ENCODE measurements around the gene IP6K3. TPM values are rescaled to one million over a fixed set of nuclear protein-coding genes. Genes with fewer than 3 reads are reported as not detected.

IP6K3 gene
- total and polyA plus RNA-seq, 3 donors from 2014 or later: 0.15 to 0.16 TPM; not detected in 1

DNA sequence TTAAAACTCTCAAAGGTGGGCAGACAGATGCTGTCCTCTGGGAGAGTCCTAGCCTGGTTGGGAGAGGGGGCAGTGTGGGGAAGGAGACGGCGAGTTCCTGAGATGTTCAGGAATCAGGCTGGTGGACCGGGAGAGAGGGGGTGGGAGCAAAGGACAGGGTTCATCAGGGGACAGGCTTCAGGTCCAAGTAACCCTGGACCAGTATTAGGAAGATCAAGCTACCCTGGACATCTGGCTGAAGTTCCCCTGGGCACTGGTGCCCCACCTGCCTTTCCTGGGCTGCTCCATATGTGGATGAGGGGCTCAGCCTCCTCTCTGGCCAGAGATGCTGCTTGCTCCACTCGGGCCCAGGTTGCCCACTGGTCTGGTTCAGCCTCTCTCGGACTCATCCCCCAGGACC lies 1.1 kb upstream of the IP6K3 start:
- H3K9me3 ChIP-seq: no peaks in the 10 kb centered on the region
- peaks cover 6% of the 10 kb centered on the region for H3K4me1 ChIP-seq
- H3K27me3 ChIP-seq: no peaks in the 10 kb centered on the region
- intact Hi-C loops (cut with DNase I; ENCODE audit: low total_unique reads): no loop called here
- DNase-seq: no peak
- H3K27ac ChIP-seq: no peak overlapping the region
- WGBS, 2 donors: 77 to 93% methylated on average over 5 of the region's 5 CpGs
- no peak for TF ChIP-seq POLR2A (IDR thresholded peaks at IDR 0.05)
- TF ChIP-seq, protein P1, sequence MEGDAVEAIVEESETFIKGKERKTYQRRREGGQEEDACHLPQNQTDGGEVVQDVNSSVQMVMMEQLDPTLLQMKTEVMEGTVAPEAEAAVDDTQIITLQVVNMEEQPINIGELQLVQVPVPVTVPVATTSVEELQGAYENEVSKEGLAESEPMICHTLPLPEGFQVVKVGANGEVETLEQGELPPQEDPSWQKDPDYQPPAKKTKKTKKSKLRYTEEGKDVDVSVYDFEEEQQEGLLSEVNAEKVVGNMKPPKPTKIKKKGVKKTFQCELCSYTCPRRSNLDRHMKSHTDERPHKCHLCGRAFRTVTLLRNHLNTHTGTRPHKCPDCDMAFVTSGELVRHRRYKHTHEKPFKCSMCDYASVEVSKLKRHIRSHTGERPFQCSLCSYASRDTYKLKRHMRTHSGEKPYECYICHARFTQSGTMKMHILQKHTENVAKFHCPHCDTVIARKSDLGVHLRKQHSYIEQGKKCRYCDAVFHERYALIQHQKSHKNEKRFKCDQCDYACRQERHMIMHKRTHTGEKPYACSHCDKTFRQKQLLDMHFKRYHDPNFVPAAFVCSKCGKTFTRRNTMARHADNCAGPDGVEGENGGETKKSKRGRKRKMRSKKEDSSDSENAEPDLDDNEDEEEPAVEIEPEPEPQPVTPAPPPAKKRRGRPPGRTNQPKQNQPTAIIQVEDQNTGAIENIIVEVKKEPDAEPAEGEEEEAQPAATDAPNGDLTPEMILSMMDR (IDR thresholded peaks at IDR 0.05): no peak
- H3K36me3 ChIP-seq (ENCODE audit: low read depth, missing control alignments): no peaks in the 10 kb centered on the region
- no peak overlapping the region for H3K4me3 ChIP-seq

DNA sequence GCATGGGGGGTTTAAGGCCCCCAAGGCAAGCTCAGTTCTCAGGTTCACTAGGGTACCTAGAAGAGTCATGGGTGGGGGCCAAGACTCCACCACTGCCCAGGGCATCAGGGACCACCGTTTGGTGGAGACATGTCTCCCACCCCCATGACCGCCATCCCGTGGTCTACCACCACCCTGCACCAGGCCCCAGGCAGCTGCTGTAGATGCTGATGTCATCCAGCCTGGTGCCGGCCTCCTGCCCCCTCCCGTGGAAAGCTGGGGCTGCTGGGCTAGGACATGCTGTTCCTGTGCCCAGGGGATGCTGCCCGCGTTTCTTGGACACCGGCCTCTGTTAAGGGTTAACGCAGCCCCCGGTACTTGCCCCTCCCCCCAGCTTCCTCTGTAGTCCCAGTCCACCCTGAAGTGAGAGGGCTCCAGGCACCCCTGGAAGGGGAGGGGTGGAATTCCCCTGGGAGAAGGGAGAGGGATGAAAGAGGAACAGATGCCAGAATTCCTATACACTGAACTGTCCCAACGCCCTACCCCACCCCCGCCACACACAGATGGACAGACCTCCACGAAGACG lies 587 bp downstream of the IP6K3 start:
- no peak for DNase-seq
- Histone ChIP-seq H3K4me3 (no peak overlapping the region), H3K9me3 (no peaks in the 10 kb centered on the region), H3K27me3 (no peaks in the 10 kb centered on the region), H3K36me3 (ENCODE audit: low read depth, missing control alignments) (no peaks in the 10 kb centered on the region), H3K27ac (no peak overlapping the region), H3K4me1 (peaks cover 9% of the 10 kb centered on the region)
- intact Hi-C loops (cut with DNase I; ENCODE audit: low total_unique reads): no loop called here
- no peak for TF ChIP-seq POLR2A (IDR thresholded peaks at IDR 0.05)
- TF ChIP-seq, protein P1 (IDR thresholded peaks at IDR 0.05): no peak
- 64 to 83% methylated on average over 2 to 14 of the region's 14 CpGs for WGBS, 2 donors

DNA sequence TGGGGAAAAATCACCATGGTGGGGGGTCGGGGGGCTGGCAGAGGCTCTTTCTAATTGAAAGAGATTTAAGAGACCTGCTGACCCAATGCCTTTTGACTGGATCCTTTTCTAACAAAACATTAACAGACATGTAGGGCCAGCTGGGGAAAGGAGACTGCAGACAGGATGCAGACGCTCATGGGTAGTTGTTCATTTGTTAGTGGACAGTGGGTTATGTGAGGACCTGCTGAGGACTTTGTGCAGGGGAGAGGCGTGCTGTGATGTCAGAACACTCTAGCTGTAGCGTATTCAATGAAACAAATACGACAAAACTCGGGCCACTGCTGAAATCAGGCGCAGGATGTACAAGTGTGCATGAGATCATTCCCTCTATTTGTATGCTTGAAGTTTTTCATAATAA lies 1.2 kb downstream of the IP6K3 start:
- TF ChIP-seq POLR2A (IDR thresholded peaks at IDR 0.05): no peak
- TF ChIP-seq, protein P1 (IDR thresholded peaks at IDR 0.05): no peak
- no peak for DNase-seq
- intact Hi-C loops (cut with DNase I; ENCODE audit: low total_unique reads): no loop called here
- H3K9me3 ChIP-seq: no peaks in the 10 kb centered on the region
- no peak overlapping the region for H3K27ac ChIP-seq
- H3K4me1 ChIP-seq: peaks cover 4% of the 10 kb centered on the region
- no peaks in the 10 kb centered on the region for H3K36me3 ChIP-seq (ENCODE audit: low read depth, missing control alignments)
- H3K4me3 ChIP-seq: no peak overlapping the region
- H3K27me3 ChIP-seq: no peaks in the 10 kb centered on the region
- 84 to 88% methylated on average over 7 of the region's 7 CpGs for WGBS, 2 donors

DNA sequence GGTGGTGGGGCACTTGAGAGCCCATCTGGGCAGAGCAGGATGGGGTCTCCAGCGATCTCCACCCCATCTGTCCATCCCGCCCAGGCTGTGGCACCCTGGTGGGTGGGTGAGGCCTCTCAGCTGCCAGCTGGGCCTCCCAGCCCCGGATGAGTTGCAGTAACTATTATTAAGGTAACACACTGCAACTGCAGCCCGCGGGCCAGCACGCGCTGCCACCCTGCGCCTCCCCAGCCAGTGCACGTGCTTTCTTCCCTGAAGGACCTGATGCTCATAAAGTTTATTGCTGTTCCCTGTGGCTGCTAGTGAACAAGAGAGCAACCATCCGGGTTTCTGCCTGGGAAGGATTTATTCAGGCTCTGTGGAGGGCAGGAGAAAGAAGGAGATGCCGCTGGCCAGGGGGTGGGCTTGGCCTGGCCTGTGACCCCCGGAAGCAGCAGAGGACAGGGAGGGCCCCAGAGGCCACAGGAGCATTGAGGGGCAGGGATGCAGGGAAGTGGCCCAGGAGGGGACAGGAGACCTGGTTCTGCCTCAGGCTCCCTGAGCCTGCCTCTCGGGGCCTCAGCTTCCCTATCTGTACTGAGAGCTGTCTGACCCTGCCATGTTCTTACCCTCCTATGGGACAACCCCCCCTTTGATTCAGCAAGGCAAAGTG lies 1.7 kb downstream of the IP6K3 start:
- 68 to 72% methylated on average over 10 to 13 of the region's 13 CpGs for WGBS, 2 donors
- no peak for TF ChIP-seq POLR2A (IDR thresholded peaks at IDR 0.05)
- TF ChIP-seq, protein P1 (IDR thresholded peaks at IDR 0.05): no peak
- no peak for DNase-seq
- Histone ChIP-seq H3K4me3 (no peak overlapping the region), H3K4me1 (peaks cover 4% of the 10 kb centered on the region), H3K27me3 (no peaks in the 10 kb centered on the region), H3K9me3 (no peaks in the 10 kb centered on the region), H3K36me3 (ENCODE audit: low read depth, missing control alignments) (no peaks in the 10 kb centered on the region), H3K27ac (no peak overlapping the region)
- intact Hi-C loops (cut with DNase I; ENCODE audit: low total_unique reads): no loop called here

All from testis (tissue), 3 donors.